Transverse colon (tissue), 3 donors: ENCODE results near the gene C1orf122.

Experiments
- CTCF ChIP-seq, 5 experiments: fragments of 200-600 bp in 3 of 5; fragments of 450-650 bp in 2 of 5; sonication (generic) in 3 of 5; IDR thresholded peaks; 1 replicate in 2 of 5; 2 replicates in 3 of 5; pipeline ENCODE4 v1.5.1; 2016 to 2017; ENCODE audit warnings: antibody characterized with exemption in 5 of 5, inconsistent platforms in 3 of 5, mild to moderate bottlenecking in 2 of 5, moderate library complexity in 1 of 5
- EP300 ChIP-seq: sonication (generic); formaldehyde crosslinking; IDR thresholded peaks from one replicate; pipeline ENCODE4 v1.6.1; 2017; ENCODE audit warnings: antibody characterized with exemption, low read depth
- POLR2A ChIP-seq: fragments of 450-650 bp; IDR thresholded peaks from one replicate; pipeline ENCODE4 v1.6.1; 2016; ENCODE audit warnings: antibody characterized with exemption, mild to moderate bottlenecking, moderate library complexity

DNA sequence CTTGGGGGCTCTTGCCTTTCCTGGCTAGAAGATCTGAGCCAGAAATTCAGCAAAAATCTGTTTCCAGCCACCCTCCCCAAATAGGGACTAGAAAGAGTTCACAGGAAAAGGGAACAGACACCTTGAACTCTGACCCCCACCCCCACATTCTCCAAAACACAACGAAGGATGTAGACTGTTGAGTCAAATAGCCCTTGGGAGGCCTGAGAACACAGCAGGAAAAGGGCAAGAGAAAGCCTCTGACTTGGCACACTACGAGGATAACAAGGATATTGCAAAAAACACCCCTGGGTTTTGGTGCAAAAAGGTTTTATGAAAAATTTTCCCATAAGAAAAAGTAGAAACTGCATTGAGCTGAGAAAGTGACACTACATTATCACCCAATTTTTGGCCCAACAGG is 2.4 kb downstream of the C1orf122 start:
- TF ChIP-seq CTCF (IDR thresholded peaks at IDR 0.05) (no peak), EP300 (no peak), POLR2A (no peak)
